ENCODE data around the gene ATG9B. TPM values are rescaled to one million over a fixed set of nuclear protein-coding genes. Genes with fewer than 3 reads are reported as not detected.

Gene ATG9B
- total and polyA plus RNA-seq, 2 of the 13 experiments (the other 11 are each of a cell fraction or from before 2014, with no cell fraction given): 0.24 TPM; not detected in 1

- TF ChIP-seq MED8 (CRISPR knock-in tag; IDR thresholded peaks at IDR 0.05; ENCODE audit: insufficient replicate concordance) (no peak), MXD4 (CRISPR knock-in tag; IDR thresholded peaks at IDR 0.05) (no peak), ZNF589 (CRISPR knock-in tag; conservative IDR thresholded peaks at IDR 0.05) (no peak), GLMP (CRISPR knock-in tag; IDR thresholded peaks at IDR 0.05; ENCODE audit: borderline replicate concordance) (no peak), SRF (IDR thresholded peaks at IDR 0.05; ENCODE audit: low read depth, low read length) (no peak), REPIN1 (CRISPR knock-in tag; IDR thresholded peaks at IDR 0.05; ENCODE audit: borderline replicate concordance, low read depth) (no peak), CEBPB (IDR thresholded peaks at IDR 0.05; ENCODE audit: borderline replicate concordance, low read depth, low read length) (no peak)
Measured at GRCh38 chr7:151035902-151036301, 11.6 kb upstream of the ATG9B start (continued).

- intact Hi-C loops (cut with micrococcal nuclease; ENCODE audit: unreplicated experiment) (no loop called here), in situ Hi-C loops (cut with HindIII; ENCODE audit: extremely low pct_ligation_motif_present, low pct_unique_long_range_greater_than_20kb) (no loop called here)
- no peak overlapping the region for H2AFZ ChIP-seq (ENCODE audit: low read length)
- TF ChIP-seq SOX13 (IDR thresholded peaks at IDR 0.05) (no peak), SOX13 (CRISPR knock-in tag; conservative IDR thresholded peaks at IDR 0.05 in 1 of 2, IDR thresholded peaks at IDR 0.05 in 1 of 2) (no peak), SALL1 (CRISPR knock-in tag; IDR thresholded peaks at IDR 0.05) (no peak), NR2F1 (CRISPR knock-in tag; IDR thresholded peaks at IDR 0.05) (no peak), SRSF9 (IDR thresholded peaks at IDR 0.05; ENCODE audit: borderline replicate concordance, insufficient read depth, low read depth, low read length, poor library complexity, severe bottlenecking) (no peak), ZNF160 (CRISPR knock-in tag; IDR thresholded peaks at IDR 0.05) (no peak), ZNF121 (CRISPR knock-in tag; IDR thresholded peaks at IDR 0.05) (no peak), IKZF1 (IDR thresholded peaks at IDR 0.05) (no peak), ZNF382 (CRISPR knock-in tag; IDR thresholded peaks at IDR 0.05; ENCODE audit: borderline replicate concordance) (no peak), SRSF4 (IDR thresholded peaks at IDR 0.05; ENCODE audit: low read depth, low read length, poor library complexity, severe bottlenecking) (no peak), FOXJ3 (CRISPR knock-in tag; IDR thresholded peaks at IDR 0.05; ENCODE audit: borderline replicate concordance) (no peak)
- POLR2A ChIA-PET: no interaction called here
- no peak for ATAC-seq
- H3K36me3 ChIP-seq (replicated peaks in 1 of 2; ENCODE audit: control insufficient read depth in 1 of 2, insufficient read depth in 2 of 2, low read length in 2 of 2): no peaks in the 10 kb centered on the region
- H4K20me1 ChIP-seq (ENCODE audit: insufficient read depth, low read length): no peaks in the 10 kb centered on the region
- H3K4me3 ChIP-seq (replicated peaks in 1 of 3; ENCODE audit: insufficient read depth in 1 of 3, low read depth in 2 of 3, low read length in 3 of 3): no peak overlapping the region
- WGBS (ENCODE audit: low lambda C conversion rate): 92% methylated on average over 16 of the region's 21 CpGs
- BruUV-seq (replicated peaks): no TSS peak
- no peaks in the 10 kb centered on the region for H3K9me3 ChIP-seq (ENCODE audit: low read length)
- no peaks in the 10 kb centered on the region for H3K79me2 ChIP-seq (ENCODE audit: insufficient read depth, low read length)
- H3K4me2 ChIP-seq (ENCODE audit: low read depth, low read length): no peak overlapping the region
- CTCF ChIA-PET (ENCODE audit: low intra/inter-chr PET ratio, low total read pairs): no interaction called here
- no peak for DNase-seq (ENCODE audit: low spot score)
- H3K4me1 ChIP-seq (ENCODE audit: insufficient read depth, low read length): peaks cover 14% of the 10 kb centered on the region
- H3K9ac ChIP-seq (ENCODE audit: insufficient read depth, low read depth, low read length): no peak overlapping the region
- H3K27me3 ChIP-seq (ENCODE audit: control insufficient read depth in 1 of 2, insufficient read depth in 2 of 2, low read length in 2 of 2): no peaks in the 10 kb centered on the region
- no peak overlapping the region for H3K27ac ChIP-seq (ENCODE audit: extremely low read length, insufficient read depth, low read length)
- FAIRE-seq: no peak
Measured at GRCh38 chr7:151035026-151035717, 10.9 kb upstream of the ATG9B start.
